Globus pallidus (tissue), 1 donor: ENCODE data around the gene FLVCR2.
"Not testable (repeated sequence)": the region's sequence is repeated elsewhere in the genome, so short reads cannot be mapped to it uniquely, and the experiment has no call there.

Source experiments
- DNase-seq: peaks from one replicate; pipeline ENCODE4 v3.0.0-alpha.2; 2015; ENCODE audit warnings: low spot score

Gene FLVCR2

DNA sequence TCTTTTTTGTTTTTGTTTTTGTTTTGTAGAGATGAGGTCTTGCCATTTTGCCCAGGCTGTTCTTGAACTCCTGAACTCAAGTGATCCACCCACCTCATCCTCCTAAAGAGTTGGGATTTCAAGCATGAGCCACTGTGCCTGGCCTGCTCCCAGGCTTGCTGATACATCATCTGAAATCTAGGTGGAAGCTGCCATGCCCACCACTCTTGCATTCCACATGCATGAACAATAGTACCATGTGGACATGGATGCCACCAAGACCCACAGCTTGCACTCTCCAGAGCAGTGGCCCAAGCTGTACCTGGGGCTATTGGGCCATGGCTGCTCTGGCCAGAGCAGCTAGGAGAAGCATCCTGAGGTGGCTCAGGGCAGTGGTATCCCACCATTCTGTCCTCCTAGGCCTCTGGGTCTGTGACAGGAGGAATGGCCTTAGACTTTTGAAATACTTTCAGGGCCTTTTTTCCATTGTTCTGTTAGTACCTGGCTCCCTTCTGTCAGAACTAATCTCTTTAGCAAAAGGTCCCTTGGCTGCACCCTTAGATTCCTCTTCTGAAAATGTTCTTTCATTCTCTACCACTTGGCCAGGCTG, 13.7 kb downstream of the FLVCR2 start:
- DNase-seq: no peak

DNA sequence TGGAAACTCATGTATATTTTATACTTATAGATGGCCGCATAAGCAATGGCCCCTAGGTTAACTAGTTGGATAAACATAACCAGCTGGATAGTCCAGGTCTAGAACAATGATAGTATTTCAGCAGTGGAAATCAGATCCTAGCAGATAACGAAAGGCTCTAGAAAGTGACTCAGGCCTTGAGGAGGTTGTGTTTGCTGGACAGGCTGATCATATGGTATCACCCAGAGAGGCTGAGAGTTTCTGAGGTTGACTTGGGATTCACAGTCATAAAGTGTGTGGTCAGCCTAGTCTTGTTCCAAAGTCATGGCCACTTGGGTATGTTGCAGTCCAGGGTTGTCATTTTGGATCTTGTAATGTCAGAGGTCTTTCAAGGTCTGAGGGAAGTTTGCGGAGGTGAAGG, 16.8 kb downstream of the FLVCR2 start:
- no peak for DNase-seq

DNA sequence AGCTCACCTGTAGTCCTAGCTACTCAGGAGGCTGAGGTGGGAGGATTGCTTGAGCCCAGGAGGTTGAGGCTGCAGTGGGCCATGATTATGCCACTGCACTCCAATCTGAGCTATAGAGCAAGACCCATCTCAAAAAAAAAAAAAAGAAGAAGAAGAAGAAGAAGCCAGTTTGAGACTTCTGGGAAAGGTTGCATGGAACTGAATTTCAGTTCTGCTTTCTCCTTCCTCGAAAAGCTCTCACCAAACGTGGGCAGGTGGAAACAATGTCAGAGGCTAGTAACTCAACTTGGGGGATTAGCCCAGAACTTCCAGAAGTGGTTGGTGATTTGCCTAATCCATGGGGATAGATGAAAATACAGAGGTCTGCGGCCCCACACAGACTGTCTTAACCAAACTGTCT, 18.7 kb downstream of the FLVCR2 start:
- DNase-seq: no peak

DNA sequence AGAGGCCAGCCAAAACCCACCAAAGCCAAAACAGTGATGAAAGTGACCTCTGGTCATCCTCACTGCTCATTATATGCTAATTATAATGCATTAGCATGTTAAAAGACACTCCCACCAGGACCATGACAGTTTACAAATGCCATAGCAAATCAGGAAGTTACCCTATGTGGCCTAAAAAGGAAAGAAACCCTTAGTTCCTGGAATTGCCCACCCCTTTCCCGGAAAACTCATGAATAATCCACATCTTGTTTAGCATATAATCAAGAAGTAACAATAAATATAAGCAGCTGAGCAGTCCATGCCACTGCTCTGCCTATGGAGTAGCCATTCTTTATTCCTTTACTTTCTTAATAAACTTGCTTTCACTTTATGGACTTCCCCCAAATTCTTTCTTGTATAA, 21.7 kb downstream of the FLVCR2 start:
- not testable (repeated sequence) for DNase-seq

DNA sequence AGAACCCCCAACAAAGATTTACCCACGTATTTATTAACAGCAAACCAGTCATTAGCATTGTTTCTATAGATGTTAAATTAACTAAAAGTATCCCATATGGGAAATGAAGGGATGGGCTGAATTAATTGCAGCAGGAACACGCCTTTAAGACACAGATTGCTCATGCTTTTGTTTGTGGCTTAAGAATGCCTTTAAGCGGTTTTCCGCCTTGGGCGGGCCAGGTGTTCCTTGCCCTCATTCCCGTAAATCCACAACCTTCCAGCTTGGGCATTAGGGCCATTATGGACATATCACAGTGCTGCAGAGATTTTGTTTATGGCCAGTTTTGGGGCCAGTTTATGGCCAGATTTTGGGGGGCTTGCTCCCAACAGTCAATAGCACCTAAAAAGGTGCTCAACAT, 22.6 kb downstream of the FLVCR2 start:
- DNase-seq: not testable (repeated sequence)

DNA sequence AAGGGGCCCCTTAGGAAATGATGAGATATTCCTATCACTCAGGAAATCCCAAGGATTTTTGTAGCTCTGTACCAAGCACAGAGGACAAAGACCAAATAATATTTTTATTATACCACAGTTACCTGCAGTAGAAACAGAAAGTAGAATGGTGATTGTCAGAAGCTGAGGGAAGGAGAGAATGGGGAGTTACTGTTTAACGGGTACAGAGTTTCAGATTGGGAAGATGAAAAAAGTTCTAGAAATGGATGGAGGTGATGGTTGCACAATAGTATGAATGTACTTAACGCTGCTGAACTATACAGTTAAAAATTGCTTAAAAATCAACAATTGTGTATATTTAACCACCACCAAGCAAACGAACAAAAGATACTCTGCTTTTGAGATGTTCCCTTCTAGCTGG, 24.1 kb downstream of the FLVCR2 start:
- DNase-seq: no peak

DNA sequence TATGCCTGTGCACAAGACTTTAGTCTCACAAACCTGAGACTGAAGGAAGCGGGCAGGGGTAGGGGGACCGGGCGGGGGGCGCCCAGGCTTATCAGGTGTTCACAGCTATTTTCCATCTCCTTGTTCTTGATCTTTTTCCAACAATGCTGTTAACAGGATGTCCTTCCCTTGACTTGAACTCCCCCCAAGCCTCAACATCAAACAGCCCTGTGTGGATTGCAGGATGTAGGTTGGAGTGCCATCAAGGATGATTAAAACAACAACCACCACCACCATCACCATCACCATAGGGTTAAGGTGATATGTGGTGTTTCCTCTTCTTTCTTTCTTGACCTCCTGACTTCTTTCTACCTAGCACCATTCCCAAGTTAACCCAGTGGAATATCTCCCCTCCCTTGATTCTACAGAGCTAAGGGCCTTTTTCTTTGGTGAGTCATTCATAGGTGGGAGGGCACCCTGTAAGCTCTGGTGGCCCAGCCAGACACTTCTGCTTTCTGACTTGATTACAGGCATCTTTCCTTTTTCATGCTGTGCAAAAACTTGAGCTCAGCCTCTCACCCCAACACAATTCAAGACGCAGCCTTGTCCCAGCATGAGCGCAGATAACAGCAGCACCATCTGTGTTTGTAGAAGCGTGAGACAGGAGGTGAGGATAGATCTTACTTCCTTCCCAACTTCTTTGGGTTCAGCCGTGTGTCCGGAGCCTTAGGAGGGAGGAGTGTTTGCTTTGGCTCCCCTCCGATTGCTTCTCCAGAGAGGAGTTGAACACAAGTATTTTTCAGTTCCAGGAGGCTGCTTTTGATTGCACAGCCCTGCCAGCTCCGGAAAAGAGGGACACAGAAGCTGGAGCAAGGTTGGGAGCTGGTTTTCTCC, 26.8 kb downstream of the FLVCR2 start:
- DNase-seq: peak; percentile 10

DNA sequence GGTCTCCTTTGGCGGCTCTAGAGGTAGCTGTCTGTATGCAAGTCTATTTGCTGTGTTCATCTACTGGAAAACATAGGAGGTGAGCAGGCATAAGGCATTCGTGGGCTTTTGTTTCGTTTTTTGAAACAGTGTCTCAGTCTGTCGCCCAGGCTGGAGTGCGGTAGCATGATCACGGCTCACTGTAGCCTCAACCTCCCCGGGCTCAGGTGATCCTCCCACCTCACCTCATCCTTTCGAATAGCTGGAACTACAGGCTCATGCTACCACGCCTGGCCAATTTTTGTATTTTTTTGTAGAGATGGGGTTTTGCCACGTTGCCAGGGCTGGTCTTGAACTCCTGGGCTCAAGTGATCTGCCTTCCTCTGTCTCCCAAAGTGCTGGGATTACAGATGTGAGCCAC, 27.5 kb downstream of the FLVCR2 start:
- DNase-seq: no peak

DNA sequence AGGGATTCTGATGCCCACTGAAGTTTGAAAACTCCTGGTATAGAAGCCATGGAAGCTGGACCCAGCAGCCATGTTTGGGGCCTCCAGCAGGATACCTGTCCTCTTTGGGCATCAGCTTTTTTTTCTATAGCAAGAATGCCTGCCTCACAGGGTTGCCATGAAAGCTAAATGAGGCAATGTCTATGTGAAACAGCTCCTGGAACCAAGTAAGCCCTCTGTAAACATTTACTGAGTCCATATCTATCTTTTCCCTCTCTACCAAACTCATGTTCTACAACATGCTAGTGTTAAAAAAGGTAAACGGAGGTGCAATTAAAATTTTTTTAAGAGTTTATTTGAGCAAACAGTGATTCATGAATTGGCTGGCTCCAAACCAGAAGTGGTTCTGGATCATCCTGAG, 28.6 kb downstream of the FLVCR2 start:
- no peak for DNase-seq

DNA sequence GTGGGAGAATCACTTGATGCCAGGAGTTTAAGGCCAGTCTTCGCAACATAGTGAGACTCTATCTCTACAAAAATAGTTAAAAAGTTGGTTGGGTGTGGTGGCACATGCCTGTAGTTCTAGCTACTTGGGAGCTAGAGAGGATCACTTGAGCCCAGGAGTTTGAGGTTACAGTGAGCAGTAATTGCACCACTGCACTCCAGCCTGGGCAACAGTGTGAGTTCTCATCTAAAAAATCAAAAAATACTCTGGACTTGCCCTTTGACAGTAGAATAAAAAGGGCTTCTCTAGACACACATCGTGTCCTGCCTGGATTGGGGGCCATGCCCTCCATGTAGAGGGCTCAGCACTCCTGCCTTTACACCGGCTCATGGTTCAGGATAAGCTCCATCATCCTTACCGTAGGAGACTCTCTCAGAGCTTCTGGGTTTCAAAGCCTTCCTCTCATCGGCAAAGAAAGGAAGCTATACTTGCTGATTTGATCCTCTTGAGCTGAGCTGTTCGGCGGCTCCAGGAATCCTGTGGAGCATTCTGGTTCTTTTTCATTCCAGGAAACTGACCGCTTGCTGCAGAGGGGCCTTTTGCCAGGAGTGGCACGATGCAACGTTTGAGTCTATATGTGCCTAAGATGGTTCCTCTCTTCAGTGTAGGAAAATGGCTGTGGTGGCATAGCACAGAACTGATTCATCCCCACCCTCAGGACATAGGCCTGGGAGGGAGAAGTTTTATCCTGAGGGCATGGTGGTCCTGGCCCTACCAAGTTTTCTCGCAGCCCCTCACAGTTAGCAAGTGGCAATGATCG, 29.6 kb downstream of the FLVCR2 start:
- DNase-seq: no peak

DNA sequence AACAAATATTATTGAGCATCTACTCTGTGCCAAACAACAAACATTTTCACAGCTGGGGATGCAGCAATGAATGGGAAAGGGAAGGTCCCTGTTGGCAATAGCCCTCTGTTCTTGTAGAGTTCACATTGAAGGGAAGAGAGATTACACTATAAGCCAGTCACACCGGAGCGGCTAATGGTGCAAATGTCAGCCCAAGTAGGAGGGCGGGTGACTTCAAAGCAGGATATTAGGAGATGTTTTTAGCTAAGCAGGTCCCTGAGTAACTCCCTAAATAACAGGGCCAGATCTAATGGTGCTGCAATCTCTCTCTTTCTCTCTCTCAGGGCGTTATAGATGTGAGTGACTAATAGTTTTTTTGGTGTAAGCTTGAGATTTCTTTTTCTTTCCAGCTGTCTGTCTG, 30.7 kb downstream of the FLVCR2 start:
- no peak for DNase-seq

DNA sequence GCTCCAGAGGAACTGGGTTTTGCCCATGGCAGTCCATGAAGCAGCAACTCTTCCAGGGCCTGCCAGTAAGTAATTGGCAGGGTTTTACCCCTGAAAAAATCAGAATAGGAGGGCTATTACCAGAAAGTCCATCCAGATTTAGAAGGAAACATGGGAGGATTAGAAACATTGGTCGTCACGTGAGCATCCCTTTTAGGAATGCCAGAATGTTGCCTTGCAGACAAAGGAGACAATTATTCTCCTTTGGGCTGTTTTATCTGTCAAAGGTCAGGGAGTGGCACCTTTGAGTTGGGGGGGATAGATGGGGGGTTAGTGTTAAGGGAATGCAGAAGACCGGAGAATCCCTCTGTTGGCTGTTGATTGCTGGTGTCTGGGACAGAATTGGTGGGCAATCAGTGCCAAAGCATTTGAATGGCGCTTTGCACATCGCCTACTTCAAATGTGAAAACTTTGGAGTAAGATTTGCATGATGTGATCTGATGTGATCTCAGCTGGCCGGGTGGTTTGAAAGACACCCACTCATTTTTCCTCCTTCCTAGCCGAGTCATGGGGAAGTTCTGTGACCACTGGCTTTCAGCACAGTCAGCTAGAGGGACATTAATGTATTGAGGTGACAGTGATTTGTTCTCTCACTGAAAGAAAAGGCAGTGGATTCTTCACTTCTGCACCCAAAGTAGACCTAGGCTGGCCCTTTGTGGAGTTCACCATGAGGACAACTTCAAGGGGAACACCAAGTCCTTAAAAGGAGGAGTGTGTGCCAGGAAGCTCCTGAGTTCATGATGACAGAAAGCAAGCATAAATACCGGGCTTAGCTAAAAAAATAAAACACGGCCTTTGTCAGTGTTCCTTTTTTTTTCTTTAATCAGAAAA, 31.4 kb downstream of the FLVCR2 start:
- DNase-seq: no peak

DNA sequence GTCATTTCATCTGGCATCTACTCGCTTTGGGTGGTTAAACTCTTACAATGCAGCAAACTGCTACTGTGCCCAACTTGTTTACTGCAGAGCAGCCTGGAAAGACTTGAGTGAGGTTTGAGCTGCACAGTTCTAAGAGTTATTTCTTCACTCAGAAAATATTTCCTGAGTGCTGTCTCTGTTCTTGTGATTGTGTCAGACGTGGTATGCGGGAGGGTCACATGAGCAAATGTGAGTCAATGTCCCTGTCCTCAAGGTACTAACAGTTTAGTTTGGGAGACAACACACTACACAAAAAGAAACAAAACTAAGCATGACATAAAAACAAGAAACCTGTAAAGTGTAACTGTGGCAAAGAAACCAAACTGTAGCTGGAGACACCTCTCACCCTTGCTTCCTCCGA, 32.4 kb downstream of the FLVCR2 start:
- no peak for DNase-seq

DNA sequence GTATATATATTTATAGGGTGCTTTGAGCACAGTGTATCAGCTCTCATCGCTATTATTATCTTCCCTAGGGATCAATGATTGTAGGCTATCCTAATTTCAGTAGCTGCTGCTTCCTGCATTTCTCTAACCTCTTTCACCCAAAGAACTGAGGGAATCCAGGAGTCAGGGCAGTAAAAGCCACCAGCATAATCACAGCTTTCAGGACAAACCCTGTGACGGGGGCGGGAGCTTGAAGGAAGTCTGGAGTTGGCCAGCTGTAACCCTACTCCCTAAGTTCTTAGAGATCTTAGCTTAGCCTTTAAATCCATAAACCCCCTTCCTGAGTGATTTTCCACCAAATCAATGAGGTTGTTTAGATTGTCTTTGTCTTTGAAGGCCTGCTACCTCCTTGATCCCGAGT, 33.7 kb downstream of the FLVCR2 start:
- DNase-seq: no peak

DNA sequence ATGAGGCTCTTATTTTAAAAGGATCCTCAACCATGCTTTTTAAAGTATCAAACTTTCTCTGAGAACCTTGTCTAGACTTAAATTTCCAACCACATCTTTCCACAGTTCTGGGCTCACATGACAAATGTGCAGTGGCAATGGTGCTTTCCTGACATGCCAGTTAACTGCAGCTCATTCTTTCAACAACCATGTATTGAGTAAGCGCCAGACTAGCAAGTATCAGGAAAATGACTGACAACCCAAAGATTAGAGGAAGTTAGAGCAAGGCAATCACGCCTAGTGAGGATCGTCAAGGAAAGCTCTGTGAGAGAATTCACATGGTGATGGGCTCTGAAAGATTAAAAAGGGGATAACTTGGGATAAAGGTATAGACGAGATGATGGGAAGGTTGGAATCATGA, 35.8 kb downstream of the FLVCR2 start:
- DNase-seq: no peak

DNA sequence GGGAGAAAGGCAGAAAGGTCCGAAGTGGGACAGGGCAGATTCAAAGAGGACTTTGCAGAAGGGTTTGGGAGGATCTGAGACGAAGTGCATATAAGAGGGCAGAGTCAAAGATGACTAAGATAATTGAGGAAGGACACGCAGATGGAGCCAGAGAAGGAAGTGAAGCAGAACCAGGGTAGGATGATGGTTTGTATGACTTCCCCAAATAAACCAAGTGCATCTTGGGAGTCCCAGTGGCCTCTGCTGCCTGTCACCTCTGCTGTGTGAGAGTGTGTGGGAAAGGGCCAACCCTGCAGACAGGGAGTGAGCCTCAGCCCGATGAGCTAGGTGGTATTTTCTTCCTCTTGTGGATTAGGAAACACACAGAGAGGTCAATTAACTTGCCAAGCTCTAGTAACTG, 36.8 kb downstream of the FLVCR2 start:
- DNase-seq: peak; percentile 48

DNA sequence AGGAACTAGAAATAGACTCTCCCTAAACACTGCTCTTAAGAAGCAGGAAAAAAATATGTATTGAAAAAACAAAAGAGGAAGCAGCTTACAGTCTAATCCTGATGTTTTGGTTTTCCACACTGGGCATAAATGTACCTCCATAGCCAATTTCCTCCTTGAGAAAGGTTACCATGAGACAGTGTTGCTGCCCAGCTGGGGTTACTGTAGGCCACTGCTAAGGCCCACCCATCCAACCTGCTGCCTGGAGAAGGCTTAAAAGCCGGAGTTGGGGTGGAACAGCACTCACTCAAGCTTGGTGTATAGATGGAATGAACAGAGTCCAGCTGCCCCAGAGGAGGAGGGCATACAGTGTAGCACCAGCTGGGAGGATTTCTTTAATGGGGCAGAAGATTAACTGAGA, 41.1 kb downstream of the FLVCR2 start:
- DNase-seq: no peak

DNA sequence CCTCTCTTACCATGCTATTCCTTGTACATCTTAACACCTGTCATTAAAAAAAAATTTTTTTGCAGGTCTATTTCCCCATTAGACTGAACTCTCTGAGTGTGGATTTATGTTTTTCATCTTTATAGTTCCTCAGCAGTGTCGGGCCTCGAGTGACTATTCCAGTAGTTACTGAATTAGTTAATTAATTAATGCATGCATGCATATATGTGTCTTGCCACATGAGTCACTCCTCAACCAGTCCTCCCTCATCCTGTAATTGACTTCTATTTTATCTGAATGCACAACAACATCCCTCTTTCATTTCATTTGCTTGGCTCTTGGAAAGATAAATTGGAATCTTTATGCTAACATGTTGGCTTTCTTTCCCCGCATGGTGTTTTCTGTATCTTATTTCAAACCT, 46.6 kb downstream of the FLVCR2 start:
- DNase-seq: no peak

DNA sequence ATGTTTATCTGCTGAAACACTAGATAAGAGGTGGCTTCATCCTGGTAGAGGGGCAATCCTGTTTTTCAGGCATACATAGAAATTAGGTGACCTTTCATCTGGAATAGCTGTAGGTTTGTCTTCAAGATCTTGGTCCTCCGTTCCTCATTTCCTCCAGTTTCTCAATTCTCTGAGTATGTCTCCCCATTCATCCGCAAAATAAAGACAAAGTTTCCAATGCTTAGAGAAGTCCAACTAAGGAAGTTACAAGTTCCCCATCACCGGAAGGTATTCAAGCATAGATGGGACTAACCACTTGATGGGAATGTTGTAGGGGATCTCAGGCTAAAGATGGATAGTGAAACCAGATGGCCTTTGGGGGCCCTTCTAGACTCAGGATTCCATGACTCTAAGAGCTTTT, 48.0 kb downstream of the FLVCR2 start:
- no peak for DNase-seq

DNA sequence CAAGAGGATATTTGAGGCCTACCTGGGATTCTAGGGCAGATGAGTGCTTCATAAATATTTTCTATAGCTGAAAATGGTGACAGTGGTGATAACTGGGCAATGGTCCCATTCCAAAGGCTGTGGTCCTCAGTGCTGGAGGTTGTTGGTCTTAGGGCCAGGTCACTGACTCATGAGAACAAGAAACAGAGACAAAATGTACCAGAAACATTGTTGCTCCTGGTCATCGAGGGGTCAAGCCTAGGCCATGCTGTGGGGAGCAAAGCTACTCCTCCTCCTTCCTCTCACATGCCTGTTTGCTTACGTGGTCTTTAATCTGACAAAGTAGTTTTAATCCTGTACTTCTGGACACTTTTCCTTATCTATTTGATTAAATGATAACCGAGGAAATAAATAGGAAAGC, 48.4 kb downstream of the FLVCR2 start:
- no peak for DNase-seq

DNA sequence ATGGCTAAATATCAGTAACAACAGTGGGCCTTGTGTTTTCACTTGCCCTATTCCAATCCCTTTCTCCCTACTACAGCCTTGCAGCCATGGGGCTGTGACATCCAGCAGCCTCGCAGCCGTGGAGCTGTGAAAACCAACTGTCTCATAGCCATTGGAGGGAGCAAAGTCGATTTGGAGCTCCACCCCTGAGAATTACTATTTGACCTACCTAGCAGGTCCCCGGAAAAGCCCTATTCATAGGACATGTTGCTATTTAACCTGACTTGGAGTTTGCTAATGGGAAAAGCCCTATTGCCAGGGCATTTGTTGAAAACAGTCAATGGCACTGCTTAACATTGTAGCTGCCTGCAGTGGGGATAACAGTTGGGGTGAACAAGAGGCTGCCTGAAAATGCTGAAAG, 49.0 kb downstream of the FLVCR2 start:
- DNase-seq: no peak

DNA sequence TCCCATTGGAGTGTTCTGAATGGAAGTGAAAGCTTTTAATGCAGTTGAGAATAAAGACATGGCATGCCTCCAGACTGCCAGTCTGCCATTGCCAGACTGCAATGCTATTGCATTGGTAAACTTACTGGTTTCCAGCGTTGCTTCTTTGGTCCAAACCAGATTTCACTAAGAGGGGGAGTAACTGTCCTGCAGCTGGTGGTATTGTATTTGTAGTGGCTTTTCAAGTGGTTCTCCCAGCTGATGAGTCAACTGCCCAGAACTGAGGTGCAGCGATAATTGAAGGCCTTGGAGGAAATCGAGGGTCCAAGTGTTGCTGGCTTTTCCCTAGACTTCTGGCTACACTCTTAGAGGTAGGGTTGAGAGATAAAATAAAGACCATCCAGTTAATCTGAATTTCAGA, 50.4 kb downstream of the FLVCR2 start:
- DNase-seq: no peak
